Measurements from ENCODE around the gene ZC3H12C. TPM values are rescaled to one million over a fixed set of nuclear protein-coding genes. Genes with fewer than 3 reads are reported as not detected.

ZC3H12C gene
- total RNA-seq, 2 experiments from 2014 or later = 0.05 to 0.17 TPM

- Histone ChIP-seq H3K36me3 (ENCODE audit: insufficient read depth, low read length) (no peaks in the 10 kb centered on the region), H3K27me3 (ENCODE audit: control insufficient read depth in 1 of 2, insufficient read depth in 2 of 2, low read length in 2 of 2) (no peaks in the 10 kb centered on the region), H3K4me1 (ENCODE audit: insufficient read depth, low read length) (peaks cover 3% of the 10 kb centered on the region), H3K4me3 (ENCODE audit: low read length) (no peak overlapping the region), H3K27ac (ENCODE audit: low read depth in 1 of 2, low read length in 2 of 2) (no peak overlapping the region), H3K9me3 (ENCODE audit: control insufficient read depth in 1 of 2, insufficient read depth in 1 of 2, low read length in 2 of 2) (no peaks in the 10 kb centered on the region)
- no peak for TF ChIP-seq CTCF (IDR thresholded peaks at IDR 0.05)
- no peaks in the 10 kb centered on the region for H3K9me3 Mint-ChIP-seq
- H3K4me3 Mint-ChIP-seq = no peak overlapping the region
- peaks cover 7% of the 10 kb centered on the region for H3K4me1 Mint-ChIP-seq (ENCODE audit: low read depth)
- DNase-seq = no peak
- no peak for ATAC-seq (ENCODE audit: poor library complexity)
- H3K27me3 Mint-ChIP-seq = peaks cover 10% of the 10 kb centered on the region
- ChIA-PET CTCF (no interaction called here), POLR2A (no interaction called here)
- H3K36me3 Mint-ChIP-seq (ENCODE audit: low read depth) = no peaks in the 10 kb centered on the region
- no peak overlapping the region for H3K27ac Mint-ChIP-seq
- intact Hi-C loops (cut with DNase I, micrococcal nuclease) = no loop called here
These were observed 76.5 kb downstream of the ZC3H12C start for GRCh38 chr11:110169738-110170137.

GRCh38 chr11:110172468-110173065 lies 79.4 kb downstream of the ZC3H12C start:
- H3K36me3 Mint-ChIP-seq (ENCODE audit: low read depth) = no peaks in the 10 kb centered on the region

GRCh38 chr11:110173811-110174644 lies 80.8 kb downstream of the ZC3H12C start:
- no peak overlapping the region for H3K27ac Mint-ChIP-seq
- H3K27me3 ChIP-seq (ENCODE audit: control insufficient read depth in 1 of 2, insufficient read depth in 2 of 2, low read length in 2 of 2) = no peaks in the 10 kb centered on the region
- H3K4me3 Mint-ChIP-seq = peak overlapping the region; percentile 37
- peaks cover 3% of the 10 kb centered on the region for H3K4me1 ChIP-seq (ENCODE audit: insufficient read depth, low read length)
- H3K27ac ChIP-seq (ENCODE audit: low read depth in 1 of 2, low read length in 2 of 2) = no peak overlapping the region
- peaks cover 10% of the 10 kb centered on the region for H3K27me3 Mint-ChIP-seq
- H3K9me3 ChIP-seq (ENCODE audit: control insufficient read depth in 1 of 2, insufficient read depth in 1 of 2, low read length in 2 of 2) = no peaks in the 10 kb centered on the region
- DNase-seq (peak; percentile 22 to 72 (median 49)), ATAC-seq (ENCODE audit: poor library complexity) (peak; percentile 88)
- intact Hi-C loops (cut with DNase I, micrococcal nuclease) = no loop called here
- ChIA-PET POLR2A (no interaction called here), CTCF (no interaction called here)
- H3K36me3 ChIP-seq (ENCODE audit: insufficient read depth, low read length) = no peaks in the 10 kb centered on the region
- H3K9me3 Mint-ChIP-seq = no peaks in the 10 kb centered on the region
- peak overlapping the region; percentile 15 for H3K4me3 ChIP-seq (ENCODE audit: low read length)
- H3K36me3 Mint-ChIP-seq (ENCODE audit: low read depth) = no peaks in the 10 kb centered on the region
- TF ChIP-seq CTCF (IDR thresholded peaks at IDR 0.05) = peak; percentile 85
- peaks cover 7% of the 10 kb centered on the region for H3K4me1 Mint-ChIP-seq (ENCODE audit: low read depth)

More at GRCh38 chr11:110172468-110173065, 79.4 kb downstream of the ZC3H12C start:
- POLR2A ChIA-PET = interaction anchor here (0.9 kb wide), 1 partner anchor 8 kb away, joined by 3 read pairs; no protein-coding TSS in a partner anchor
- TF ChIP-seq CTCF (IDR thresholded peaks at IDR 0.05) = no peak
- Mint-ChIP-seq H3K27me3 (peaks cover 10% of the 10 kb centered on the region), H3K27ac (no peak overlapping the region), H3K4me1 (ENCODE audit: low read depth) (peaks cover 7% of the 10 kb centered on the region), H3K4me3 (no peak overlapping the region), H3K9me3 (no peaks in the 10 kb centered on the region)
- CTCF ChIA-PET = no interaction called here
- H3K36me3 ChIP-seq (ENCODE audit: insufficient read depth, low read length) = no peaks in the 10 kb centered on the region
- H3K4me1 ChIP-seq (ENCODE audit: insufficient read depth, low read length) = peaks cover 3% of the 10 kb centered on the region
- DNase-seq = no peak
- no peak overlapping the region for H3K4me3 ChIP-seq (ENCODE audit: low read length)
- H3K27me3 ChIP-seq (ENCODE audit: control insufficient read depth in 1 of 2, insufficient read depth in 2 of 2, low read length in 2 of 2) = no peaks in the 10 kb centered on the region
- H3K9me3 ChIP-seq (ENCODE audit: control insufficient read depth in 1 of 2, insufficient read depth in 1 of 2, low read length in 2 of 2) = no peaks in the 10 kb centered on the region
- H3K27ac ChIP-seq (ENCODE audit: low read depth in 1 of 2, low read length in 2 of 2) = no peak overlapping the region
- ATAC-seq (ENCODE audit: poor library complexity) = no peak
- intact Hi-C loops (cut with DNase I, micrococcal nuclease) = no loop called here
